Measurements from ENCODE around the gene NAA80.

The NAA80 gene

GRCh38 chr3:50268703-50269451 is 30.3 kb downstream of the NAA80 start, which contains the start of gene SEMA3B:
SEMA3B (plus strand) TSS chr3:50269147; CDS start chr3:50269241, 94 bp downstream.
- no peak within 1 kb of the TSS for H3K4me3 ChIP-seq (replicated peaks; ENCODE audit: low read depth, low read length)
- DNase-seq (ENCODE audit: low read depth): no peak
- no peak for TF ChIP-seq CTCF (IDR thresholded peaks at IDR 0.05; ENCODE audit: low read length, missing control alignments)

GRCh38 chr3:50268276-50268675 is 30.9 kb downstream of the NAA80 start:
- TF ChIP-seq CTCF (IDR thresholded peaks at IDR 0.05; ENCODE audit: low read length, missing control alignments): no peak
- DNase-seq (ENCODE audit: low read depth): no peak
- no peak overlapping the region for H3K4me3 ChIP-seq (replicated peaks; ENCODE audit: low read depth, low read length)

- peak overlapping the region; percentile 55 for H3K4me3 ChIP-seq (replicated peaks; ENCODE audit: low read depth, low read length)
- DNase-seq (ENCODE audit: low read depth): peak; percentile 26
- no peak for TF ChIP-seq CTCF (IDR thresholded peaks at IDR 0.05; ENCODE audit: low read length, missing control alignments)
These were observed 31.8 kb downstream of the NAA80 start for GRCh38 chr3:50267280-50267913.

GRCh38 chr3:50266836-50267235 is 32.4 kb downstream of the NAA80 start:
- no peak for DNase-seq (ENCODE audit: low read depth)
- no peak for TF ChIP-seq CTCF (IDR thresholded peaks at IDR 0.05; ENCODE audit: low read length, missing control alignments)
- peak overlapping the region; percentile 55 for H3K4me3 ChIP-seq (replicated peaks; ENCODE audit: low read depth, low read length)

GRCh38 chr3:50266017-50266416 is 33.2 kb downstream of the NAA80 start:
- no peak for TF ChIP-seq CTCF (IDR thresholded peaks at IDR 0.05; ENCODE audit: low read length, missing control alignments)
- no peak overlapping the region for H3K4me3 ChIP-seq (replicated peaks; ENCODE audit: low read depth, low read length)
- DNase-seq (ENCODE audit: low read depth): no peak

GRCh38 chr3:50265571-50265970 is 33.6 kb downstream of the NAA80 start:
- no peak overlapping the region for H3K4me3 ChIP-seq (replicated peaks; ENCODE audit: low read depth, low read length)
- no peak for TF ChIP-seq CTCF (IDR thresholded peaks at IDR 0.05; ENCODE audit: low read length, missing control alignments)
- no peak for DNase-seq (ENCODE audit: low read depth)
